ENCODE measurements around the gene C17orf78.
"Not testable (repeated sequence)": the region's sequence is repeated elsewhere in the genome, so short reads cannot be mapped to it uniquely, and the experiment has no call there.

C17orf78 gene

GRCh38 chr17:37375706-37376105 lies at the start of gene C17orf78:
C17orf78 (plus strand) TSS chr17:37375985; CDS start chr17:37376093, 108 bp downstream.
- Mint-ChIP-seq H3K27me3 (no peaks in the 10 kb centered on the region), H3K4me3 (no peak within 1 kb of the TSS), H3K9me3 (no peaks in the 10 kb centered on the region), H3K27ac (no peak within 1 kb of the TSS), H3K4me1 (peaks cover 6% of the 10 kb centered on the region)
- no peak for ATAC-seq
- no peak for DNase-seq

DNA sequence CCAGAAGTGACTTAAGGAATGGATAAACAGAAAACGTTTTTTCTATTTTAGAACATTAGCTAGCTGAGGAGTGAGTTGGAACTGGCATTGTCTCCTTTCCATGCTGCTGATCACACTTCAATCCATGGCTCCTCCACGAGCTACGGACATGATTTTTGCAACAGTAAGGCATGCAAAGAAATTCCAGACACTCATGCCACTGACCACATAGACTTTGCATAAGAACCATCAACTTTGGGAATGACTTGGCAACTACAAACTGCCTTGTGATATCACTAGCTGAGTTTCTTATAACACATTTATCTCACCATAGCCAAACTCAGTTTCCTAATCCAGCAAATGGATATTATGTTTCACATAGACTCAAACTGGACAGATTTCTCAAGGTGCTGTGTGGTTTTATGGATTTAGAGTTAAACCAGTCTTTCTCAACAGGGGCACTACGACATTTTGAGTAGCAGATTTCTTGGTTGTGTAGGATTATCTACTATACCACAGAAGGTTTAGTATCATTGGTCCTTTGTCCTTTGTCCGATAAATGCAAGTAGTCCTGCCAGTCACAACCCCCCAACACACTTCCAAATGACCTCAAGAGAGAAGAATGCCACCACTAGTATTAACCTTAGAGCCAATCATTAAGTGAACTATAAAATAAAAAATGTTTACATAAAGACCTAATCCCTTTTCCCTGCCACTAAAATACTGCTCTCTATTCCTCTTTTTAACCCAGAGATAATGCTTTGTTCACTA lies 48.3 kb upstream of the C17orf78 start:
- Mint-ChIP-seq H3K4me1 (no peaks in the 10 kb centered on the region), H3K27me3 (no peaks in the 10 kb centered on the region), H3K4me3 (no peak overlapping the region), H3K27ac (no peak overlapping the region), H3K9me3 (no peaks in the 10 kb centered on the region)
- DNase-seq (no peak), ATAC-seq (no peak)

GRCh38 chr17:37338847-37339246 lies 36.9 kb upstream of the C17orf78 start:
- H3K4me3 Mint-ChIP-seq: no peak overlapping the region
- peak overlapping the region in 1 of 2 donors; percentile 2 for H3K27ac Mint-ChIP-seq
- H3K4me1 Mint-ChIP-seq: peaks cover 5% of the 10 kb centered on the region
- ATAC-seq (no peak), DNase-seq (no peak)
- H3K9me3 Mint-ChIP-seq: no peaks in the 10 kb centered on the region
- no peaks in the 10 kb centered on the region for H3K27me3 Mint-ChIP-seq

DNA sequence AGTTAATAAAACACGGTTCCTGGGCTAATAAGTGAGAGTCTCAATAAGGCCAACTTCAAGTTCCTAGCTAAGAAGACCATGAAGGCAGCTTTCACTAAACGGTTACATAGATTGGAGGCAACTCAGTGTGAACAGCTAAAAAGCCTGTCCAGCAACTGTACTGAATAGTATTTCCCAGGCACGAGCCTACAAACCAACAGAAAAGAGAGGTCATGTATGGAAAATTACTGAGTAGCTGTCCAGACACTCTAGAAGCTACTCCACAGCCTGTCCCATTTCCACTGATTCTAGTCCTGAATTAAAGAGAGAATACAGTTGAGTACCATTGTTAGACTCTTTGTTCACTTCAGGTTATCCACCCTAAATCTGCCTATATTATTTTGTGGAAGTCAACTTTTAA lies 36.5 kb upstream of the C17orf78 start:
- Mint-ChIP-seq H3K9me3 (no peaks in the 10 kb centered on the region), H3K27me3 (no peaks in the 10 kb centered on the region), H3K4me3 (no peak overlapping the region), H3K27ac (no peak overlapping the region), H3K4me1 (peaks cover 1% of the 10 kb centered on the region)
- no peak for DNase-seq
- no peak for ATAC-seq

DNA sequence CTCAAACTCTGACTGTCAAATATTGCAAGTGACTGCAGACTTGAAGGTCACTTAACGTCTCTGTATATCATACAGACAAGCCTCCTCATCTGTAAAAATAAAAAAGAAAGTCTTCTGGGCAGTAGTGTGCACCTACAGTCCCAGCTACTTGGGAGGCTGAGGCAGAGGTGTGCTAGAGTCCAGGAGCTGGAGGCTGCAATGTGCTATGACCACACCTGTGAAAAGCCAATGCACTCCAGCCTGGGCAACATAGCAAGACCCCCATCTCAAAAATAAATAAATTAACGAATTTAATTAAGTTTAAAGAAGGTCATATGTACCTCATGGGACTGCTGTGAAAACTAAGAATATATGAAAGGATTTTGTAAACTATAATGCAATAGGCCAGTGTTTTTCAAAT lies 35.0 kb upstream of the C17orf78 start:
- no peaks in the 10 kb centered on the region for H3K9me3 Mint-ChIP-seq
- H3K4me3 Mint-ChIP-seq: no peak overlapping the region
- H3K27ac Mint-ChIP-seq: no peak overlapping the region
- ATAC-seq (no peak), DNase-seq (no peak)
- H3K27me3 Mint-ChIP-seq: no peaks in the 10 kb centered on the region
- peaks cover 15% of the 10 kb centered on the region for H3K4me1 Mint-ChIP-seq

GRCh38 chr17:37342589-37342988 lies 33.2 kb upstream of the C17orf78 start:
- no peak overlapping the region for H3K27ac Mint-ChIP-seq
- peaks cover 0 to 5% of the 10 kb centered on the region in 2 donors for H3K9me3 Mint-ChIP-seq
- H3K27me3 Mint-ChIP-seq: no peaks in the 10 kb centered on the region
- DNase-seq (no peak), ATAC-seq (no peak)
- H3K4me3 Mint-ChIP-seq: no peak overlapping the region
- H3K4me1 Mint-ChIP-seq: peaks cover 24% of the 10 kb centered on the region

DNA sequence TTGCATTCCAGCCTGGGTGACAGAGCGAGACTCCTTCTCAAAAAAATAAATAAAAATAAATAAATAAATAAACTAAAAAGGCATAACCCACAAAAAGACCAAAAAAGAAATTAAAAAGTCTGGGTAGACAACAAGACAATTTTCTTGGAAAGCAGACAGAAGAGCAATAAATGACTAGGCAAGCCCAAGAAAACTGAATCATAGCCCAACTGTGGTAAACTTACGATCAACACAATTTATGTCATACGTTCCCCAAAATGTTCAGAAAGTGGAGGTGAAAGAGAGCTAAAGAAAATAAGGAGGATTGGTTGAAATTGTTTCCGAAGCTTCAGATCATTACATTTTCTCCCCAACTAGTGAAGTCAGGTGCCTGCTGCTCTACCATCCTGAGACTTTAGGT lies 31.3 kb upstream of the C17orf78 start:
- ATAC-seq (peak; percentile 50), DNase-seq (no peak)
- Mint-ChIP-seq H3K4me1 (peaks cover 24% of the 10 kb centered on the region), H3K27me3 (no peaks in the 10 kb centered on the region), H3K4me3 (peak overlapping the region in 1 of 2 donors; percentile 8), H3K27ac (no peak overlapping the region), H3K9me3 (peaks cover 0 to 5% of the 10 kb centered on the region in 2 donors)

DNA sequence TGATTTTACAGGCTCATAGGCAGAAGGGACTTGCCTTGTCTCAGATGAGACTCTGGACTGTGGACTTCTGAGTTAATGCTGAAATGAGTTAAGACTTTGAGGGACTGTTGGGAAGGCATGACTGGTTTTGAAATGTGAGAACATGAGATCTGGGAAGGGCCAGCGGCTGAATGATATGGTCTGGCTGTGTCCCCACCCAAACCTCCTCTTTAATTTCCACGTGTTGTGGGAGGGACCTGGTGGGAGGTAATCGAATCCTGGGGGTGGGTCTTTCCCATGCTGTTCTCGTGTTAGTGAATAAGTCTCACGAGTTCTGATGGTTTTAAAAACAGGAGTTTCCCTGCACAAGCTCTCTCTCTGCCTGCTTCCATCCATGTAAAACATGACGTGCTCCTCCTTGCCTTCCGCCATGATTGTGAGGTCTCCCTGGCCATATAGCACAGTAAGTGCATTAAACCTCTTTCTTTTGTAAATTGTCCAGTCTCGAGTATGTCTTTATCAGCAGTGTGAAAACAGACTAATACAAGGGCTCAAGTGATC lies 28.9 kb upstream of the C17orf78 start:
- DNase-seq, H3K27me3 Mint-ChIP-seq, H3K9me3 Mint-ChIP-seq, H3K4me3 Mint-ChIP-seq, ATAC-seq, H3K27ac Mint-ChIP-seq: not testable (repeated sequence)
- peaks cover 24% of the 10 kb centered on the region for H3K4me1 Mint-ChIP-seq

DNA sequence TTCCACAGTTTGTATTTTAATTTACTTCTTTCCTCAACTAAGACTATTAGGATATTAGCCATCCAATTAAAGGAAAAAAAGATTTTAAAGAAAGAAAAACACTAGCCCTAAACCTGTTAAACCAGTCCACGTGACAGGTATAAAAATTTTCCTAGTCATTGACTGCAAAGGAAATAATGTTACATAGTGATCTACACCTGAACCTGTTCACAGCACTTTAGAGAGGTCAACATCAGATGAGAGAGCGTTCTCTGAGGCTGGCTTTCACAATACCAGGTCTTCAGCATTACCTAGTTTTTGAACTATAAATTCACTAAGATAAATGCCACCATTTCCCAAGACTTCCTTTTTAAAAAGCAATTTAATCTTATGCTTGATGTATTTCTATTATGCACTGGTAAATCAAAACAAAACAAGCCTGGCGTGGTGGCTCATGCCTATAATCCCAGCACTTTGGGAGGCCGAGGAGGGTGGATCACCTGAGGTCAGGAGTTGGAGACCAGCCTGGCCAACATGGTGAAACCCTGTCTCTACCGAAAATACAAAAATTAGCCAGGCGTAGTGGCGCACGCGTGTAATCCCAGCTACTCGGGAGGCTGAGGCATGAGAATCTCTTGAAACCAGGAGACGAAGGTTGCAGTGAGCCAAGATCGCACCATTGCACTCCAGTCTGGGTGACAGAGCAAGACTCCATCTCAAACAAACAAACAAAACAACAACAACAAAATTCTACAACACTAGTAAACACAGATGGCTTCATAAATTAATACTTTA lies 18.8 kb upstream of the C17orf78 start:
- Mint-ChIP-seq H3K4me1 (peaks cover 30% of the 10 kb centered on the region), H3K4me3 (peak overlapping the region; percentile 94 to 97)
- not testable (repeated sequence) for ATAC-seq, H3K27me3 Mint-ChIP-seq, DNase-seq, H3K9me3 Mint-ChIP-seq, H3K27ac Mint-ChIP-seq

DNA sequence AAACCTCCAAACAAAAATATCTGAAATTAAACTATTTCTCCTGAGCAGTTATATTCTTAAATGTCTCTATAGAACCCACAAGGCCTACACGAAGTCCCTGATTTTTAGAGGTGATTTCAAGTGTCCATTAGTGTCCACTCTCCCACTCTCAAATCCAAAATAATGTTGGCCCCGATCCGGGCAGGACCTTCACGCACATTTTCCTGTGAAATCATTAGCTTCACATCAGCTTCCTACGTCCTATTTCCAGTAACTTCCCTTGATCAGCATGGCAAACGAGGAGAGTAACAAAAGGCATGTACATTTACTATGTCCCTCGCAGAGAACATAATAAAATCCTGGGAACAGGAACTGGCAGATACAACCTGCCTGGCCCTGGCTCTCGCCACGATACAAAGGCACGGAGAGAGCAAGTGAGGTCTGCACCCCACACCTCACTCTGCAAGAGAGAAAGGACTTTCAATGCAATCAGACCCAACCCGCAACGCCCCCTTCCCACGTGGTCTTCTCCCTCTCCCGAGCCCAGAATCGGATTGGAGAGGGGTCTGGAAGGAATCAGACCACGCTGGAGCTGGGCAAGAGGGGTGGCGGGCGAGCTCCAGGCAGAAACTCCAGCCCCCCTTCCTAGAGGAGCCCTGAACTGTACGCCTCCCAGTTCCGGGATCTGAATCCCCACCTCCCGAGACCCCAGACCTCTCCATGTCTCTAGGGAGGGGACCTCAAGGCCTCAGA lies 17.5 kb upstream of the C17orf78 start:
- Mint-ChIP-seq H3K9me3 (no peaks in the 10 kb centered on the region), H3K4me1 (peaks cover 30% of the 10 kb centered on the region), H3K27ac (peak overlapping the region; percentile 82 to 95), H3K27me3 (no peaks in the 10 kb centered on the region), H3K4me3 (peak overlapping the region; percentile 94 to 97)
- DNase-seq (peak; percentile 30 to 47), ATAC-seq (peak; percentile 20)

DNA sequence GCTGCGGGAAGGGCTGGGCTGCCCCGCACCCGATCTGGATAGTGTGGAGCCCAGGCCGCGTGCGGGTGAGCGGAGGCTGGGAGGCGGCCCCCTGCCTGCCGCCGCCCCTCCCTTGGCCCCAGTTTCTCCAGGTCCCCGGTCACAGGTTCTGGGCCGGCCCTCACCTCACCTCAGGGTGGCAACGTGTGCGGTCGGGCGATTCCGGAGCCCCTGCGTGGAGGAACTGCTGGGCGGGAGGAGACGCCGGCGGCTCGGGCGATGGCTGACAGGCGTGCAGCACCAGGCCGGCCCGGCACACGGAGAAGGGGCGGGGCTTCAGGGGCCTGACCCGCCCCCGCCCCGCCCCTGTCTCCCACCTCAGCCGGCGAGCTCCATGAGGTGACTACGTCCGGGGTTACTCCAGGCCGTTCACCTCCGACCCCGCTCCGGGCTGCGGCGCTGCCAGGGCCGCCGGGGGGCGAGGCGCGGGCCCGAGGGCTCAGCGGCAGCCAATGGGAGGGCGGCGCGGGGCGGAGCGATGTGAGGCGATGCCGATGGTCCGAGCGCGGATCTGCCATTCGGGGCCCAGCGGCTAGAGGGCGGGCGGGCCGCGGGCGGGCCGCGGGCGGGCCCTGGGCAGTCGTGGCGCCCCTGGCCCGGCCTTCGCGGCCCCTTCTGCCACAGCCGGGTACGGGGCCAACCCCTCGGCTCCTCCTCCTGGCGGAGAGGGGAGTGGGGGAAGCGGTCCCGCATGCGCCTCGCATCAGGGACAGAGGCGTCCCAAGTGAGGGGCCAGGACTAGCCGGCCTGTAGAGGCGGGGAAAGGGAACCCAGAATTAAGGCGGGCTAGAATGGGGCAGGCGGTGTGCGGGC lies 16.7 kb upstream of the C17orf78 start:
- DNase-seq (peak; percentile 95 to 96), ATAC-seq (peak; percentile 98)
- Mint-ChIP-seq H3K4me1 (peaks cover 30% of the 10 kb centered on the region), H3K27me3 (no peaks in the 10 kb centered on the region), H3K9me3 (no peaks in the 10 kb centered on the region), H3K4me3 (peak overlapping the region; percentile 94 to 97), H3K27ac (peak overlapping the region; percentile 91 to 95)

- ATAC-seq (no peak), DNase-seq (no peak)
- H3K9me3 Mint-ChIP-seq: no peaks in the 10 kb centered on the region
These were observed 16.1 kb upstream of the C17orf78 start for GRCh38 chr17:37359682-37360188.

DNA sequence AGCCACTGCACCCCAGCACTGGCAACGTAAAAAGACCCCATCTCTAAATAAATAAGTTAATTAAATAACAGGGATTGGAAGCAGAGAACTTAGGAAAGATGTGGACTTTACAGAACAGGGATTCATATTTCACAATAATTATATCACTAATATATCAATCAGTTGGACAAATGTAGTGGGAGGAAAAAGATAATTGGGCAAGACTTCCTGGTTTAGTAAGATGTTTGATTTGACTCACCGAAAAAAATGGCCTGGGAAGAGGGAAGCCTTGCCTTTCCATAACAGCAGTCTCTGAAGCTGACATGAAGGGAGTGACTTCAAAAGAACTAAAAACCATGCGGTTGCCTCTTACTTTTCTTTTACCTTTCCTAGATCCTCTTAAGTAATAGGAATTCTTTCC lies 15.2 kb upstream of the C17orf78 start:
- Mint-ChIP-seq H3K9me3 (no peaks in the 10 kb centered on the region), H3K27ac (no peak overlapping the region), H3K4me3 (no peak overlapping the region), H3K27me3 (no peaks in the 10 kb centered on the region), H3K4me1 (peaks cover 30% of the 10 kb centered on the region)
- no peak for DNase-seq
- no peak for ATAC-seq

More at GRCh38 chr17:37359682-37360188, 16.1 kb upstream of the C17orf78 start:
- Mint-ChIP-seq H3K27ac (peak overlapping the region; percentile 76 to 91), H3K27me3 (no peaks in the 10 kb centered on the region), H3K4me3 (peak overlapping the region; percentile 94 to 97), H3K4me1 (peaks cover 30% of the 10 kb centered on the region)

DNA sequence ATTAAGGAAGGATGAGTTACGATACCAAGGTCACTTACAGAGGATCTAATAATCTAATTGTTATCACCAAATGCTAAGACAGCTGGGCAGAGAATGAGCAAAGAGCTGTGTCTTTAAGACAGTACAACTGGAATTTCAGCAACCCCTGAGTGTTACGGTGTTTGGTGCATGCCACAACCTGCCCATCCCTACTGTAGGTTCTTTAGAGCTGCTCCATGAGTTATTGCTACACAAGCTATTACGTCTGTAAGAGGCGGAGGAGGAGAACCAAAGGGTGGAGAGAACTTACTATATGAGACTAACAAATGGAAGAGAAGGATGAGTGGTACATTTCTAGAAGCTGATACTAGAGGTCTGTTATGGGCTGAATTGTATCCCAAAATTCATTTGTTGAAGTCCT lies 14.2 kb upstream of the C17orf78 start:
- ATAC-seq (no peak), DNase-seq (no peak)
- no peak overlapping the region for H3K4me3 Mint-ChIP-seq
- H3K27ac Mint-ChIP-seq: no peak overlapping the region
- no peaks in the 10 kb centered on the region for H3K27me3 Mint-ChIP-seq
- peaks cover 29% of the 10 kb centered on the region for H3K4me1 Mint-ChIP-seq
- H3K9me3 Mint-ChIP-seq: no peaks in the 10 kb centered on the region

Data from stimulated activated naive CD8-positive, alpha-beta T cell treated with anti-CD3 and anti-CD28 coated beads, Interleukin-15, amount 100 ng/mL, for 72 hours (primary cell).